Stimulated activated CD8-positive, alpha-beta memory T cell treated with anti-CD3 and anti-CD28 coated beads, Interleukin-15, amount 100 ng/mL, for 24 hours (primary cell): ENCODE data around the gene TMTC1.

Source experiments
- DNase-seq: peaks from one replicate; pipeline ENCODE4 v3.0.0-alpha.2; 2020; ENCODE audit warnings: low read depth

The TMTC1 gene

GRCh38 chr12:29614694-29615325, 168.9 kb downstream of the TMTC1 start:
- DNase-seq = no peak

GRCh38 chr12:29612912-29613311, 170.8 kb downstream of the TMTC1 start:
- no peak for DNase-seq

- DNase-seq = no peak
Observed at GRCh38 chr12:29611906-29612305, 171.8 kb downstream of the TMTC1 start.

- no peak for DNase-seq
Observed at GRCh38 chr12:29610473-29611170, 173.1 kb downstream of the TMTC1 start.

- DNase-seq = no peak
Observed at GRCh38 chr12:29609431-29610215, 174.1 kb downstream of the TMTC1 start.

GRCh38 chr12:29608581-29608980, 175.2 kb downstream of the TMTC1 start:
- no peak for DNase-seq

GRCh38 chr12:29599381-29599780, 184.4 kb downstream of the TMTC1 start:
- DNase-seq = no peak

GRCh38 chr12:29595071-29595755, 188.5 kb downstream of the TMTC1 start:
- DNase-seq = no peak

GRCh38 chr12:29593001-29593400, 190.7 kb downstream of the TMTC1 start:
- DNase-seq = no peak

GRCh38 chr12:29591140-29592020, 192.4 kb downstream of the TMTC1 start:
- DNase-seq = no peak

- no peak for DNase-seq
Observed at GRCh38 chr12:29589851-29590250, 193.9 kb downstream of the TMTC1 start.

- DNase-seq = no peak
Observed at GRCh38 chr12:29589286-29589820, 194.4 kb downstream of the TMTC1 start.

- no peak for DNase-seq
Observed at GRCh38 chr12:29582677-29583272, 201.0 kb downstream of the TMTC1 start.

- no peak for DNase-seq
Observed at GRCh38 chr12:29582146-29582545, 201.6 kb downstream of the TMTC1 start.

- no peak for DNase-seq
Observed at GRCh38 chr12:29581631-29582030, 202.1 kb downstream of the TMTC1 start.

- DNase-seq = no peak
Observed at GRCh38 chr12:29580971-29581370, 202.8 kb downstream of the TMTC1 start.

GRCh38 chr12:29578731-29579130, 205.0 kb downstream of the TMTC1 start:
- DNase-seq = no peak

GRCh38 chr12:29578070-29578469, 205.7 kb downstream of the TMTC1 start:
- DNase-seq = no peak

- DNase-seq = no peak
Observed at GRCh38 chr12:29574500-29574899, 209.2 kb downstream of the TMTC1 start.

GRCh38 chr12:29572938-29573337, 210.8 kb downstream of the TMTC1 start:
- DNase-seq = no peak

- no peak for DNase-seq
Observed at GRCh38 chr12:29572464-29572863, 211.3 kb downstream of the TMTC1 start.
